NCI-H1694 treated with DMSO at 0.1 percent for 48 hours (cell line): ENCODE results near the gene CD44.

Experiments
- DNase-seq: peaks from one replicate; lab custom pipeline; 2025; lab: John Stamatoyannopoulos, UW

Gene CD44

DNA sequence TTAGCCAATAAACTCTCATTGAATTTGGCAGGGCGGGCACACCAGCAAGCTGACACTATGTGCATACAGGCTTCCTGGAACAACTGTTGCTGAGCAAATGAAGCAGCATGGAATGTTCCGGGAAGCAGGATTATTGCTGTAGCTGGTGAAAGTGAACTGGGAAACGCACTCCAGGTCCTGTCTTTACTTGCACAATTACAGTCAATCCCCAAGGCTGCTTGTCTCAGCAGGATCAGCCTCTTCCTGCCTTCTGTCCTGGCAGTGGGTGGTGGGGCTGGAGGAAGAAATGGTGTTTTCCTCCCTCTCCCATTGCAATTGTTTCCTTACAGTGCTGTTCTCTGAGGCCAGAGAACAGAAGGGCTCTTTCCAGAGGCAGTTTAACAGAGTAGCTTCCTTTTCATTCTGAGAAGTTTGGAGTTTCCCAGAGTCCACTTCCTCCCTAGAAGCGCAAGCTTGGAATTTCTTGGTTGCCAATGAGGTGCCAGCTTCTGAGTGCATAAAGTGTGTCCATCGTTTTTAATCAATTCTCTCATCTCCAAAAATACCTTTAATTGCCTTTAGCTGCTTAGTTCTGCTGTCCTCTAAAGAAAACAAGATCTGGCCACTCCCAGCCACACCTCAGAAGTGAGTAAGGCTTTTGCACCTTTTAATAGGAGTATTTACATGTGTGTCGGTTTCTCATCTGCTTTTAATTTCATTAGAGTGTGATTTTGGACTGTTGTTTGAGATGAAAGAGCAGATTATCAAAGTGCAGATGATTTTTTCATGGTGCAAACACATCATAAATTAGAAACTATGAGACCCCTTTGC is 19.9 kb downstream of the CD44 start:
- DNase-seq: no peak

DNA sequence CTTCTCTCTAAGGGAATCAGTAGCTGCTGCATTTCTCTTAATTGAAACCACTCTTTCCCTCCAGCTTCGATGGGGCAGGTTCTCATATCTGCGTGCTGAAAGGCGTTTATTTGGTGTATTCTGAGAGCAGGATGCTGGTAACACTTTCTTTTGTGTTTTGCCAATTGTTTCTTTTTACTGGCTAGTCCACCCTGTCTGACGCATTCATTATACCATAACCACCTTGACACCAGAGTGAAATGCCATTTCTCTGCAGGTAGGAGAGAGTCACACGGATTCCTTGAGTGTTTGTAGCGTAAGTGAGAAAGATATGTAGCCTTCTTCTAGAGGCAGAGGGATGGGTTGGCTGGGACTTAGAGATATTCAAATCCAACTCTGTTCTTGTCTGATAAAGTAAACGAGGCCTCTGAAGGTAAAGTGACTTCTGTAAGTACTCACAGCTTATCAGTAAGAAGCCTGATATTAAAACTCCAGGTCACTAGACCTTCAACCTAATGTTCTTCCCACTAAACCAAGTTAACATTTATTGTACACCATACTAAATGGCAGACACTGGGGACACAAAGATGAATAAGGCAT is 21.4 kb downstream of the CD44 start:
- DNase-seq: no peak

DNA sequence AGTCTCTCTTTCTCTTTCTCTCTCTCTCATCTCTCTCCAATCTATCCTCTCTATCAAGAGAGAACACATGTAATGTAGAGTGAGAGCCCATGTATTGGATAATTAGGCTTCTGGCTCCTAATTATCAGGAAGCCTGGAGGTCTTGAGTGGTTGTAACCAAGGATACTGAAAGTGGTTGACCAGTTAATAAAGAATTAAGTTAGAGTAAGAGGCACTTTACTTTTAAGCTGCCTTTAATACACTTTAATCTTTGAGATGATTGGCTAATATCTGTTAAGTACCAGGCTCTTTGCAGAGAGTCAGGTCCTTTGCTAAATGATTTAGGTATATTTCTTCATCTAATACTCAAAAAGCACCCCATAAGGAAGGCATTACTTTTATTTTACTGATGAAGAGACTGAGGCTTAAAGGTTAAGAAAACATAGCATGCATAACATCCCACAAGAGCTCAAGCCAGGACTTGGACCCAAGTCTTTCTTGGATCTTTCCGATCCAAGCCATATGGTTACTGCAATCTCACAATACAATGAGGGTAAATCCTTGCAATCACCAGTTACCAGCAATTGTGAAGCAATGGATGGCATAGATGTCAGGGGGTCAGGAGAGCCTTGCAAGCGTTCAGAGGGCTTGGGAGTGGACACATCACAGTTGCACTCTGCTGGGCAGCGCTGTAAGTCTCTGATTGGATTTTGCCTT is 22.1 kb downstream of the CD44 start:
- DNase-seq: no peak

DNA sequence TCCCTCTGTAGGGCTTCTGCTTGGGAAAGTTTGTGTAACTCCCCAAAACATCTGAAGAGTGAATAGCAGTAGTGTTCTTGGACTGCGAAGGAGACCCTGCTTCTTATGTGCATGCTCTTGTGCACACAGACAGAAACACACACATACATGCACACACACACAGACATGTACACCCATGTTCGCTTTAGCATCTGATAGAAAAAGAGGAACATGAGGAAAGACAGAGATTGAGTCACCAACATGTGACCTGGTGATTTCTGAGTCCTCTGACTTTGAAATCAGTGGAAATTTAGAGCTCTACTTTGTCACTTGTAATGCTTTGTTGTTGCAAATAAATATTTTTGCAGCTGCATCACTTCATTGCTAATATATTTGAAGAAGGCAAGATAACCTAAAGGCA is 23.8 kb downstream of the CD44 start:
- no peak for DNase-seq

DNA sequence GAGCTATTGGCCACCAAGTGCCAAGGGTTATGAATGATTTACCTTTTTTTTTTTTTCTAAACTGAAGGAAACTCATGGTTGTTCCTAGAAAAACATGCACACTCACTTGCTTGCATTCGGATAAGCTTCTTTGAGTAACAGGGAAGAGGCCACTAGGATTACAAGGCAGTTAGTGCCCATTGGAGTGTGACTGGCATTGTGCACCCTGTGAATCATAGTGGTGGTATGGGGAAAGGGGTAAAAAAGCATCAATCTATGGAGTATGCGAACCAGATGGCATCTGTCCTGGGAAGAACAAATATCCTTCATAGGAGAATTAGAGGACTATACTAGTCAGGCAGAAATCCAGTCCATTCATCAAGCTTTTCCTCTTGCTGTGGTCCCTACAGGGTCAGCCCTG is 24.2 kb downstream of the CD44 start:
- no peak for DNase-seq

DNA sequence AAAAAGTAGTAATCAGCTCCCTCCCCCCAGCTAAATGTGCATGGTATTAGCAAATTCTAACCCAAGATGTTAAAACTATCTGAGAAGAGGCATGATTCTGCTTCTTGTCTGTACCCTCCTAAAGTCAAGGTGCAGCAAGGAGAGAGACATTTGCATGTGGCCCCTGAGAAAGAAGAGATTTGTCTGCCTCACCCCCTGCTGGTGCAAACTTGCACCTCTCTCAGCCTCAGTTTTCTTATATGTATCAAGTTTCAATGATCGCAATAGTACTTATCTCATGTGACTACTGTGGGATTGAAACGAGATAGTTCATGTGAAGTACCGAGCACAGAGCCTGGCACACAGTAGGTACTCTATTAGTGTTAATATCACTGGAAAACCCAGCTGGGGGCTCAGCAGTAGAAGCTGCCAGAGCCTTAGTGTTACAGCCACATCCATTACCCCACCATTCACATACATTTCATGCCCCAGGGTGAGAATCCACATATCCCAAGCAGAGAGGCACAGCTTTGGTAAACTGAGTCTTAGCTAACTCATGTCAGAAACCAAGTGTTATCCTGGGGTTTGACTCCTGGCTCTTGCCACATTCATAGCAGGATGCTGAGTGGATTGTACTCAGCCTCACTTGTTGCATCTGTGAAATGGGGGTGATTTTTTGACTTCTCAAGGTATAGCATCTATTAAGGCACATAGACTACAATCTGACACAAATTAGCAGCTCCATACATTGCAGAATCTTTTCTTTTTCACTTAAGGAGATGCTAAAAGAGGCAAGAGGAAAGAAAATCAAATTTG is 24.9 kb downstream of the CD44 start:
- DNase-seq: no peak

DNA sequence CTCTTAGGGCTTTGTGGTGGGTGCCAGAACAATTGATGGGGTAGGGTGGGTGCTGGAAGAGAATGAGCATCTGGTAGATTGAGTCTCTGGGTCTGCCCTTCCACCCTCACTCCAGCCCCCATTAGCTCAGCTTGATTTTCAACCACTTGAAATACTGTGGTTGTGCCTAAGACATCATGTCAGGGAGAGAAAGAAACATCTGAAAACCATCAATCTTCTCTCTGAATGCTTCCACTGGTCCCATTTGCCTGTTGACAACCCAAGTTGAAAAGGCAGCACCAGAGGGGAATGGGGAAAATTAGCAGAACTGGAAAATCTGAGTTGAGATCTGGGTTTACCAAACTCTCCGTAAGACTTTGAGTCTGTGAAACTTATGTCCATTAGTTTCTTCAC is 26.1 kb downstream of the CD44 start:
- no peak for DNase-seq

DNA sequence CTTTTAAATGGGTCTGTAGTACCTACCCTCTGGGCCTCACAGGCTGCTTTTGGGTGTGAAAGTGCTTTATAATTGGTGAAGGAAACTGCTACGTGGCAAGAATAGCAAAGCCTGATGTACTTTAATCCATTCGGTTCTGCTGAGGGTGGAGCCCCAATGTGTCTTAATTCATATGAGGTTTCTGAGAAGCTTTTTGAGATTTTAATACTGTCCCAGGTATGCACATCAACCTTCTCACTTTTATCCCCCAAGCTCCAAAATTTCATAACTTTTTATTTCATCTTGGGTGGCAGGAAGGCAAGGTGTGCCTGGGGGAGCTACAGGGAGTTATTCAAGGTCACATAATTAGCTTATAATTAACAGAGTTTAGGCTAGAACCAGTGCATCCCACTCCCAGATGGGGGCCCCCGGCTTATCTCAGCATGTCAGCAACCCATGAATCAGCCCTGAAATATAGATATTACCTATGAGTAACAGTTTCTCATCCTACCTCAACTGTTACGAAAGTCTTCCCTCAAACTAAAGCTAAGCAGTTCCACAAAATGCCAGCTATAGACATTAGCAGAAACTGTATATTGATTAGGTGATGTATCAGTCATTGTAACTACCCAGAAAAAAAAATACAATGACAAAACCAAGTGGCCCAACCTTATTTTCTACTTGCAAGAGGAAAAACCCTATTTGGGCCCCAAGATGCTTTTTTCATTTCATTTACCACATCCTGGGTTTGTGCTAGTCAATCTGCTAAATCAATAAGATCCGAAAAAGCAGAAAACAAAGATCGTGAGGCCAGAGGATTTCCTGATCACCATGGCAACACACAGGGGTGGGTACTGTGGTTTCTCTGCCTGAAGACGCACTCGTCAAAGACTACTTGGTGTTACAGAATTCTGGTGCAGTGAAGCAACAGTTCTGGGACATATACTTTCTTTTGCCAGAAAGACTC is 26.7 kb downstream of the CD44 start:
- DNase-seq: no peak

DNA sequence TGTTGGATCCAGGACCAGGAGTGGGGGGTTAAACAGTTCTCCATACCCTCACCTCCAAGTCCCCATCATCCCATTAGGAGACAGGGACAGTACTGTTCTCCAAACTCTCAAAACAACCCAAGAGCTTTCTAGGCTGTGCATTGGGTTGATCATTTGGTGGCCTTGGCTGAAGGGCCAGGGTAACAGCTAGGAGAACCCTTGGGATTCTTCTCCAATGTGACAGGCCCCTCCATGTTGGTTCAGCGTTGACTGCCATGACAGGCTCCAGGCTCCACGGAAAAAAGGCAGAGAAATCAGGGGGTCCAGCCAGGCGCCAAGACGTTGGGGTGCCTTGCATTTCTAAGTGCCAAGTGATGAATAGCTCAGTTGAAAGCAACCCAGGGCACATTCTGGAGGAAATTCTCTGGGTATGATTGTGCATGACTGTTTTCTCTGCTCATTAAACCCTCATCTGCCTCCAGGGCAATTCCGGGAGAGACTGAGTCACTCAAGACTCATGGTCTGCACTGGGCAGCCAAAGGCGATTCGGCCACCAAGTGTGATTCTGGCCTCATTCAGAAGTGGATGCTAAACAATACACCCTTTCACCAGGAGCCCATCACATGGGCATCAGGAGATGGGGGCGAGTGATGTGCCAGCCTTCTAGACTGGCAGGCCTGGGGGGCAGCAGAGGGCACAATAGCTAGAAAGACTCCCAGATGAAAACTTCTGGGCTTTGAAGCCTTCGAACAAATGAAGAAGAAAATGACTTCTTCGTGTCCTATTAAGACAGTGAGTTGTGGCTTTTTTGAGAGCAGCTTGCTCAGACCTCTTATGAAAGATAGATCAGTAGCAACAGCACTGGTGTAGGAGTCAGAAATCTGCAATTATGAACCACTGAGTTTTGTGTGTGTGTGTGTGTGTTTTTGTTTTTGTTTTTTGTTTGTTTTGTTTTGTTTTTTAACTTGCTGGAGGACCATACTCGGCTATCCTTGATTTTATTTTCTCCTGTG is 27.7 kb downstream of the CD44 start:
- no peak for DNase-seq

DNA sequence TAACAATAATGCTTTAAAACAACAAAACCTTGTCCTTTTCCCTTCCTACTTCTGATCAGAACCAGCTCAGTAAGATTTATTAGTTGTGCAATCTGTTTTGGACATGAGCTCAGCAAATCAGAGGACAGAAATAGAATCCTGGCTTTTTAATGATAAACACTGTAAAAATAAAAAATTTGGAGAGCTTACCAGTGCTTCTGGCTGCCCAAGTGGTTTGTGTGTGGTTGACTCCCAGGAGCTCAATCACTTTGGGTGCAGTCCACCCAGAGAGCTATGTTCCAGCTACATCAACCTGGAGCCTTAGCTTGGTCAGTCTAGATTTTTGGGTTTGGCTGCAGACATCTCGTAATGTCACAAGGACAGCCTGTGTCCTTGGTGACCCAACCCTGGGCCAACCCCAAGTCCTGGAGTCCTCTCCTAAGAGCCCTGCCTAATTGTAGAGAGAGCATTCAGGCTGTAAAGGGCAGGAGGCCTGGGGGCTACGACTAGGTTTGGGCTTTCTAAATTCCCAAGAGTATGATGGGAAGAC is 28.5 kb downstream of the CD44 start:
- DNase-seq: no peak

DNA sequence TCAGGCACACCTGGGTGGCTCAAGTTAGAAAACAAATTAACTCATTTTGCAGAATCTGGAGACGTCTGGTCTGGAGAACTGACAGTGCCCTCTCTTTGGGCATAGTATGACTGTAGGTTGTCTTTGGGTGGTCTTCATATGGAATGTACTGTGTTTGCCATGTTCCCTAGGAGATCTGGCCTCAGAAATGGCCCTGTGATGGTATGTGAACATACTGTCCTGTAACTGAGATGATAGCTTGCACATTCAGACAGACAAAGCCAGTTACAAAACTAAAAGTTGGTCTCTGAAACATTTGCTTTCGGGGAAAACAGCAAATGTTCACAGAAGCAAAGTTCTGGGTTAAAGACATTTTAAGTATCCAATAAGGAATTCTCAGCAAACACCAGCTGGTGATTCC is 29.7 kb downstream of the CD44 start:
- DNase-seq: no peak

DNA sequence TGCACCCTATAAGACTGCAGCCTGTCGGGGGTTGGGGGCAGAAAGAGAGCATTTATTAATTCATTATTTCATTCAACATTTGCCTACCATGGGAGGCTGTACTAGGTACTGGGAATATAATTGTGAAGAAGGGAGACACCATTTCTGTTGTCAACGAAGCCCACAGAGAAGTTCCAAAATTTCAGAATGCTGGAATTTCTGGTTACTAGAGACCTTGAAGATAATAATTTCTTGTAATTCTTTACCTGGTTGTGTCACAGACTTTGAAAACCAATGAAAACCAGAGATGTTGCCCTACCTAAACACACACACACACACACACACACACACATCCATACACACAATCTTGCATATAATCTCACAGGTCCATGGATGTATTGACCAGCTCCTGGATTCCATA is 30.1 kb downstream of the CD44 start:
- no peak for DNase-seq

DNA sequence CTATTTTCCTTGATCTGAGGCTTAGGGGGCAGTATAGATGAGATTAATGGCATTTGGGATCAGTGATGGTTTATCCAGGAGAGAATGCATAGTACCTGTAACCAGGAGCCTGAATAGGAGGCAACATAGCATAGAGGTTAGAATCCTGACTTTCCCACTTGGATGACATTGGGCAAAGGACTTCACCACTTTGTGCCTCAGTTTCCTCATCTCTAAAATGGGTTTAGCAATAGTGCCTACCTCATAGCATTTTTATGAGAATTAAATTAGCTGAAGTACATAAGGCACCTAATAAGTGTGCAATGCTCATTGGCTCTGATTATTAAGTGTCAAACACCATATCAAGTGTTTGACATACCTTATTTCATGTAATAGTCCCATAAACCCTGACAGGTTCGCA is 30.8 kb downstream of the CD44 start:
- no peak for DNase-seq

DNA sequence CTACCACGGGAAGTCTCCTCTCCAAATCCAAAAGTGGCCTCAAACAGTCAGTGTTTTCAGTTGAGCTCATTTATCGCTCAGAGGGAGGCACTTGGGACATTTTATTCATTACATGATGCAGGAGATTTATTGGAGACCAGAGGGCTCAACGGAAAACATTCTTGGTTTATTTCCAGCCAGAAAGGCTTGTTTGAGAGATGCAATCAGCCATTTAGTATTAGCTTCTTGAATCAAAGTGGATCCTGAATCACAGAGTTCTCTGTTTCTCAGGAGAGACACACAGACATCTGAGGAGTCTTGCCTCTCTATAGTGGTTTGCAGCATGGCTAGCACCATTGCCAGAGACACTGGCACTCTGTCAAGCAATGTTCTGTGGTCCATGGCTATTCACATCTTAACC is 31.5 kb downstream of the CD44 start:
- DNase-seq: no peak

DNA sequence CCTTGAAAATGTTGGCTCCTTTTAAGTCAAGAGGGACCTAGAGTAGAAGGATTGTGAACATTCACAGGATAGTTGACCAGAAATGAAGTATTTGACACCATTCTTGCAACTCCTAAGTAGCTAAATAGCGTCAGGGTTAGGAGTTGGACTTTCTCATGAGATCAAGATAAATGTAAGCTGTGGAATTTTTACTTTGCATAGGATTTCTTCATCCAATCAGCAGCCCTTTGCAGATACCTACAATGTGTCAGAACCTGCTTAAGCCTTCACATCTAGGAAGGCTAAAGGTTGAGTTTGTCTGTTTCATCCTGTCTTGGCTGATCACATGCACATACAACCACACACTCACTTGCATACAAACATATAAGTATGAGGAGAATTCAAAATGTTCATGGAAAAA is 32.3 kb downstream of the CD44 start:
- DNase-seq: no peak

DNA sequence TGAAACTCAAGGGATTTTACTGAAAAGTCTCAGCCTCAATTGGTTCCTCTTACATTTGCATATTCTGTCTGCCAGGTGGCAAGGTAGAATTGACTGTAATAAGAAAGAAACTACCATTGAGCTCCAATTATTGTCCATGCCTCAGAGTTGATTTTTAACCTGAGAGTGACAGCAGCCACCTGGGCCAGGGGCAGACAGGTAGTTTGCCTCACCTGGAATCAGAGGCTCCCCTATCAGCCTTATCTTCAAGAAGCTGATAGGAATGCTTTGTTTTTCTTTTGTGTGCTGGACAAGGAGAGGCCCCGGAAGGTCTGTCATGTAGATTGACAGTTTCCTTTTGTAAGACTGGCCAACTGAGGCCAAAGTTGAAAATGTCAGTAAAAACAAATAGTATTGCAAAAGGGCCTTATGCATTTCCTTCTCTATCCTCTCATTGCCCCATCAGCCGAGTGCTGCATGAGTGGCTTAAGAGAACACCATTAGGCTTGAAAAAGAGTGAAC is 34.1 kb downstream of the CD44 start:
- DNase-seq: no peak

DNA sequence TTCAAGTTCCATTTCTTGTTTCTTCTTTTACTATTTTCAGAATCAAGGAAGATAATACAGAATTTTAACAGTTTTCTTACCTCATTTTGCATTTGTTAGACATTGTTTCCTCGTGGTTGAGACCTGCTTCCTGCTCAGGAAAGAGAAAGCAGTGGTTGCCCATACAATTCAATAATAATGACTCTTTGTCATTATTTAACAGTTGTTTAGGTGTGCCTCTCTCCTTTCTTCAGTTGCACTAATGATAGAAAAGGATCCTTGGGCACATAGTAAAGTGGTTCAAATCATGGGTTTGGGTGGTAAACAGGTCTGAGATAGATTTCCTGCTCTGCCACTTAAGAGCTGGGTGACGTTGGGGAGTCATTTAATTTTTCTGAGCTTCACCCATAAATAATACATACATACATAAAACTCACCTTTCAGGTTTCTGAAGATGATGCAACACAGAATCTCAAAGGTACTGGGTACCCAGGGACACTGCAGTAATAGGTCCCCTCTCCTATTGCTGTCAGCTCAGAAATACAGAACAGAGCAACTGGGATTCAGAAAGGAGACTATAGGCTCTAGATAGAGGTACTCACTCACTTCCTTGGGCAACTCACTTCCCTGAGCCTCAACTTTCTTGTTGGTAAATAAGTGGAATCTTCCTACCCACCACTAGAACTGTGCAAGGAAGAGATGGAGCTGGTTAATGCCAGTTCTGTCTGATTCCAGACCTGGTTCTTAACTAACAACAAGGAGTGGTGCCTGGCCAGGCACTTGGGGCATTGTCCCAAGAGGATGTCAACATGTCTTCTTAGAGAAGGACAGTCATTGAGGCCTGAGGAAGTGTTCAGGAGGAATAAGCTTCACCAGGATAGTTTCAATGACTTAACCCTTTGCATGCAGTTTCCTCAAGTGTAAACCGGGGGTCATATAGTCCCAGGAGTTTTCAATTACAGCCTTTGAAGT is 34.9 kb downstream of the CD44 start:
- no peak for DNase-seq

DNA sequence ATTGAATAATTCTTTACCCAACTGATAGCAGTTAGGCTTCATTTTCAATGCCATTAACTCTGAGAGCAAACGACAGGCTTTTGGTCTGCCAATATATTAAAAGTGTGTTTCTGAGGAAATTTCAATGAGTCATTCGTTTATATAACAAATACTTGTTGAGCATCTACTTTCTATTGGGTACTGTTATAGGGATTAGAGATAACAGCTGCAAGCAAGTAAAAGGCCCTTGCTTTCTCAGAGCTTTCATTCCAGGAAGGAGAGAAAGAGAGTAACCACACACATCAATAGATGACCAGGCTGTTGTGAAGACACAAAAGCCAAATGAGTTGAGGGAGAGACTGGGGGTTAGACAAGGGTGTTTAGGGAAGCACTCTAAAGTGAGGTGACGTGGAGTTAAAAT is 35.7 kb downstream of the CD44 start:
- DNase-seq: no peak

DNA sequence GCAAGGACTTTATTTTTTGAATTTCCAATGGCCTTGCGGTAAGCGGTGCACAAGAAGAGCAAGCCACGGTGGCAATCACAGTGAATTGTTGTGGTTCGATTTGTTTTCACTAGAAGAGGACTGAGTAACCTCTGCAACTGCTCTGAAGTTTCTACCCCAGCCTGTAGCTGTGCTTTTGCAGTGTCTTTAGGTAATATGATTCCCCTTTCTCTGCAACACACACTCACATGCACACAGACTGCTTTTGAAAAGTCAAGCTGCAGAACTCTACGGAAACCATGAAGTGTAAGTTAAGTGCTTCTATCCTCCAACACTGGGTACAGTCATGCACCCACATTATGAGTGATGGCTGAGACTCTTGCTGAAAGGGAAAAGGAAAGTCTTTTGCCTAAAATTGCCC is 38.4 kb downstream of the CD44 start:
- no peak for DNase-seq
